ENCODE data around the gene TNFAIP8L1.

Gene TNFAIP8L1

DNA sequence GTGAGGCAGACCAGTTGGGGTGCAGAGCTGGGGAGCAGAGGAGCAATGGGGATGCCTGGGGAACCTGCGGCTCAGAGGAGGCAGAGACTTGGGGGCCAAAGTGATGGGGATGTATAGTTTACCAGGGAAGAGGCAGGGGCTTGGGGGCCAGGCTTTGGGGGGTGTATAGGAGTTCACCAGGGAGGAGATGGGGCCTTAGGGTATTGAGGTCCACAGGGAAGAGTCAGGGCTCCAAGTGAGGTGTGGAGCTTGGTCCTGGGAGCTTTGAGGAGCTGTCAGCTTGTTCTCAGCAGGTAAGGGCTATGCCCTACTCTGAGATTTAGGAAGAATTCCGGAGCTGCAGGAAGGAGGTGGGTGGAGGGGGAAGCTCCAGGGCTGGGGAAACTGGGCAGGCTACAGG lies 10.8 kb downstream of the TNFAIP8L1 start:
- TF ChIP-seq, protein P1, sequence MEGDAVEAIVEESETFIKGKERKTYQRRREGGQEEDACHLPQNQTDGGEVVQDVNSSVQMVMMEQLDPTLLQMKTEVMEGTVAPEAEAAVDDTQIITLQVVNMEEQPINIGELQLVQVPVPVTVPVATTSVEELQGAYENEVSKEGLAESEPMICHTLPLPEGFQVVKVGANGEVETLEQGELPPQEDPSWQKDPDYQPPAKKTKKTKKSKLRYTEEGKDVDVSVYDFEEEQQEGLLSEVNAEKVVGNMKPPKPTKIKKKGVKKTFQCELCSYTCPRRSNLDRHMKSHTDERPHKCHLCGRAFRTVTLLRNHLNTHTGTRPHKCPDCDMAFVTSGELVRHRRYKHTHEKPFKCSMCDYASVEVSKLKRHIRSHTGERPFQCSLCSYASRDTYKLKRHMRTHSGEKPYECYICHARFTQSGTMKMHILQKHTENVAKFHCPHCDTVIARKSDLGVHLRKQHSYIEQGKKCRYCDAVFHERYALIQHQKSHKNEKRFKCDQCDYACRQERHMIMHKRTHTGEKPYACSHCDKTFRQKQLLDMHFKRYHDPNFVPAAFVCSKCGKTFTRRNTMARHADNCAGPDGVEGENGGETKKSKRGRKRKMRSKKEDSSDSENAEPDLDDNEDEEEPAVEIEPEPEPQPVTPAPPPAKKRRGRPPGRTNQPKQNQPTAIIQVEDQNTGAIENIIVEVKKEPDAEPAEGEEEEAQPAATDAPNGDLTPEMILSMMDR (IDR thresholded peaks at IDR 0.05; ENCODE audit: extremely low read depth, missing control alignments) = no peak
- no peak for DNase-seq (ENCODE audit: low spot score)

DNA sequence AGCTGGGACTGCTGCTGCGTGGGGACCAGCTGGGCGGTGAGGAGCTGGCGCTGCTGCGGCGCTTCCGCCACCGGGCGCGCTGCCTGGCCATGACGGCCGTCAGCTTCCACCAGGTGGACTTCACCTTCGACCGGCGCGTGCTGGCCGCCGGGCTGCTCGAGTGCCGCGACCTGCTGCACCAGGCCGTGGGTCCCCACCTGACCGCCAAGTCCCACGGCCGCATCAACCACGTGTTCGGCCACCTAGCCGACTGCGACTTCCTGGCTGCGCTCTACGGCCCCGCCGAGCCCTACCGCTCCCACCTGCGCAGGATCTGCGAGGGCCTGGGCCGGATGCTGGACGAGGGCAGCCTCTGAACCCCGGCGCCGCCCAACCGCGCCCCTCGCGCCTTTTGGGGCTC lies 12.8 kb downstream of the TNFAIP8L1 start:
- no peak for DNase-seq (ENCODE audit: low spot score)
- TF ChIP-seq, protein P1 (IDR thresholded peaks at IDR 0.05; ENCODE audit: extremely low read depth, missing control alignments) = no peak

DNA sequence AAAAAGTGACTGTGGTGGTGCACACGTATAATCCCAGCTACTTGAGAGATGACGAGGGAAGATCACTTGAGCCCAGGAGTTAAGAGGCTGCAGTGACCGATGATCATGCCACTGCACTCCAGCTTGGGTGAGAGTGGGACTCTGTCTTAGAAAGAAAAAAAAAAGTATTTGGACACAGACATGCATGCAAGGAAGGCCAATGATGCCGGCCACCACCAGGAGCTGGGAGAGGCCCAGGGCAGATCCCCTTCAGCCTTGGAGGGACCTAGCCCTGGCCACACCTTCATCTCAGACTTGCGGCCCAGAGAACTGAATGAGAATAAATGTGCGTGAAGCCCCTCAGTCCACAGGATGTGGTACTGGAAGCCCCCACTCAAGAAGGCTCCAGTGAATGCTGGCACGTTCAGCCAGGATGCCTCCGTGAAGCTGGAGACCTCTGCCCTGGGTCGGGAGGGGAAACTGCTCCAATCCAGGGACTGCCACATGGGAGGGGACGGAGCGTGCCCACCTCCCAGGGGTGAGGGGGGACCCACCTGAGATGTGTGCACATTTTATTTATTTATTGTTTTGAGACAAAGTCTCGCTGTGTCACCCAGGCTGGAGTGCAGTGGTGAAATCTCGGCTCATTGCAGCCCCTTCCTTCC lies 14.6 kb downstream of the TNFAIP8L1 start:
- TF ChIP-seq, protein P1 (IDR thresholded peaks at IDR 0.05; ENCODE audit: extremely low read depth, missing control alignments) = no peak
- no peak for DNase-seq (ENCODE audit: low spot score)

DNA sequence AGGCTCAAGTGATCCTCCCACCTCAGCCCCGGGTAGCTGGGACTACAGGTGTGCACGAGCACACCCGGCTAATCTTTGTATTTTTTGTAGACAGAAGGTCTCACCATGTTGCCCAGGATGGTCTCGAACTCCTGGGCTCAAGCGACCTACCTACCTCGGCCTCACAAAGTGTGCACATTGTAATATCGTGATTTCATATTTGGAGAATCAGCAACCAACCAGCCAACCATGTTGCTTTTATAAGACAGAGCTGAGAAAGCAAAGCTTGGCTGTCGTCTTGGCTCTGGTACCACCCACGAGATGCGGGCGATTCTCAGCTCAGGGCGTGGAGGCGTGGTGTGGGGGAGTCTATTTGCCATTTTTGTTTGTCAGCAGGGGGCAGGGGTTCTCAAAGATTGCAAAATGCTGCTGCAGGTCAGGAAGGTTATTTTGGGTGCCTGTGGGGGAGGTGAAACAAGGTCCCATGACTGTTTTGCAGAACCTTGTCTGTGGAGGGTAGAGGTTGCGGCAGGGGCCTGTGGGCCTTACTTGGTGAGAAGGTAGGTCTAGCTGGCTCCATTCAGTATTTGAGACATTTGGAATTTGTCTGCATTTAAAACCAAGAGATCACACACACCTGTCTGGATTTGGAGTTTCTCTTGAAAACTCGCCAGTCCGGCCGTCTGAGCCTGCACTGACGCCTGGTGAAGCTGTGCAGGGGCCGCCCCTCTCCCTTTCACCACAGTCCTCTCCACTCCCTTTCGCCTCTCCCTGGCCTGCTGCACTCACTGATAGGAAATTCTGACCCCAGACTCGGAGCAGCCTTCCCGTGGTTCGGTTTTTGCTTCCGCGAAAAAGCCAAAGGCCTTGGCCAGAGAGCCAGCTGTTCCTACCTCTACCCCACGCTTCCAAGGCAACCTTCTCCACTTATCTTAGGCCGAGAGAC lies 15.4 kb downstream of the TNFAIP8L1 start:
- TF ChIP-seq, protein P1 (IDR thresholded peaks at IDR 0.05; ENCODE audit: extremely low read depth, missing control alignments) = no peak
- DNase-seq (ENCODE audit: low spot score) = no peak

DNA sequence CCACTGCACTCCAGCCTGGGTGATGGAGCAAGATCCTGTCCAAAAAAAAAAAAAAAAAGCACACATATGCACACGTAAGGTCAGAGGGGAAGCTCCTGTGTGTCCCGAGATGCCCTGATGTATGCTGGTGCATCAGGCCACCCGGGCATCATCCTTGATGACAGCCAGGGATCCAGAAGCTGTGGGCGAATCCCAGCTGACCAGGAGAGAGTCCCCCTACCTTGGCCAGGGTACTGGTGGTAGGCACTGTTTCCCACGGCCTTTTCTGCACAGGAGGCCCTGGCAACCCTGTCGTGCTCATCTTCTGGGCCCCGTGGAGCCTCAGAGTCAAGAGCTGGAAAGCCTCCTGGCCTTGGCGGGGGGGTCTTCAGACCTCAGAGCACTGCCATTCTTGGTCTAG lies 16.8 kb downstream of the TNFAIP8L1 start:
- TF ChIP-seq, protein P1 (IDR thresholded peaks at IDR 0.05; ENCODE audit: extremely low read depth, missing control alignments) = no peak
- DNase-seq (ENCODE audit: low spot score) = no peak

DNA sequence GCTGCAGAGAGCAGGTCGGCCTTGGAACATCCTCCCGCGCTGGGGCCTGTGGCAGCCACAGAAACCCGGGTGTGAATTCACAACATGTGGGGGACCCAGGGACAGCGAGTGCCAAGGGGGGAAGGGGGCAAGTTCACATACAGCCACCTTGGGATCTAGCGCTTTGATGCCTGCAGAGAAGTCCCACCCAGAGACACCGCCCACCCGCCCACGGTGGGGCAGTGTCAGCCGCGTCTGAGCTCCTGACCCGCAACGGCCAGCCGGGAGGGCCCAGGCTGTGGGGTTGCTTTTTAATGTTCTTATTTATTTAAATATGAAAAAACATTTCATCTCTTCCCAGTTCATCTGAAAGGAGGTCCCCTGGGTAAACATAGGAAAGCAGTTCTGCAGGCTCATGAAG lies 17.9 kb downstream of the TNFAIP8L1 start:
- TF ChIP-seq, protein P1 (IDR thresholded peaks at IDR 0.05; ENCODE audit: extremely low read depth, missing control alignments) = no peak
- DNase-seq (ENCODE audit: low spot score) = no peak

DNA sequence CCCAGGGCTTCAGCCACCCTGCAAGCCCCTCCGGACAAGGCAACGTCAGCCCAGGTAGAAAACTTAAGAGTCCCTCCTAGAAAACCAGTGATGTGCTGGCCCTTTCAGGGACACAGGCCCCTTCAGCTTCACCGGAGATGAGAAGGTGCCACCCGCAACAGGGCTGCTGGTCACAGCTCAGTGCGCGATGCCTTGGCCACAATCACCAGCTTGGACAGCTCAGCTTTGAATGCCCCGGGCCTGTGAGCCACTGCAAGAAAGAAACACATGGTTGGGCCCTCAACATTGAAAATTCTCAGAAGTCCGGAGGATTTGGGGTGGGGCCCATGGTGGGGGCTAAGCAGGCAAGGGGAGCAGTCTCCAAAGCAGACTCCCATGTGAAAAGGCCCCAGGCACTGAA lies 18.5 kb downstream of the TNFAIP8L1 start:
- DNase-seq (ENCODE audit: low spot score) = no peak
- TF ChIP-seq, protein P1 (IDR thresholded peaks at IDR 0.05; ENCODE audit: extremely low read depth, missing control alignments) = no peak

Data from GM20000 (cell line).